ENCODE results near the gene SAP30BP. TPM values are rescaled to one million over a fixed set of nuclear protein-coding genes. Genes with fewer than 3 reads are reported as not detected.

The SAP30BP gene
- total and polyA plus RNA-seq, 2 of the 13 experiments (the other 11 are each of a cell fraction or from before 2014, with no cell fraction given): 67.7 to 99.4 TPM

- TF ChIP-seq, protein P1, sequence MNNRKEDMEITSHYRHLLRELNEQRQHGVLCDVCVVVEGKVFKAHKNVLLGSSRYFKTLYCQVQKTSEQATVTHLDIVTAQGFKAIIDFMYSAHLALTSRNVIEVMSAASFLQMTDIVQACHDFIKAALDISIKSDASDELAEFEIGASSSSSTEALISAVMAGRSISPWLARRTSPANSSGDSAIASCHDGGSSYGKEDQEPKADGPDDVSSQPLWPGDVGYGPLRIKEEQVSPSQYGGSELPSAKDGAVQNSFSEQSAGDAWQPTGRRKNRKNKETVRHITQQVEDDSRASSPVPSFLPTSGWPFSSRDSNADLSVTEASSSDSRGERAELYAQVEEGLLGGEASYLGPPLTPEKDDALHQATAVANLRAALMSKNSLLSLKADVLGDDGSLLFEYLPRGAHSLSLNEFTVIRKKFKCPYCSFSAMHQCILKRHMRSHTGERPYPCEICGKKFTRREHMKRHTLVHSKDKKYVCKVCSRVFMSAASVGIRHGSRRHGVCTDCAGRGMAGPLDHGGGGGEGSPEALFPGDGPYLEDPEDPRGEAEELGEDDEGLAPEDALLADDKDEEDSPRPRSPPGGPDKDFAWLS (CRISPR knock-in tag; IDR thresholded peaks at IDR 0.05; ENCODE audit: borderline replicate concordance): no peak
- 0 out of 2 replicates have a peak, but pooled peaks have one; percentile 18 for TF ChIP-seq NR0B2 (CRISPR knock-in tag; IDR thresholded peaks at IDR 0.05)
- TF ChIP-seq ZNF724P (CRISPR knock-in tag; IDR thresholded peaks at IDR 0.05; ENCODE audit: borderline replicate concordance): peak; percentile 85
- TF ChIP-seq, protein P2, sequence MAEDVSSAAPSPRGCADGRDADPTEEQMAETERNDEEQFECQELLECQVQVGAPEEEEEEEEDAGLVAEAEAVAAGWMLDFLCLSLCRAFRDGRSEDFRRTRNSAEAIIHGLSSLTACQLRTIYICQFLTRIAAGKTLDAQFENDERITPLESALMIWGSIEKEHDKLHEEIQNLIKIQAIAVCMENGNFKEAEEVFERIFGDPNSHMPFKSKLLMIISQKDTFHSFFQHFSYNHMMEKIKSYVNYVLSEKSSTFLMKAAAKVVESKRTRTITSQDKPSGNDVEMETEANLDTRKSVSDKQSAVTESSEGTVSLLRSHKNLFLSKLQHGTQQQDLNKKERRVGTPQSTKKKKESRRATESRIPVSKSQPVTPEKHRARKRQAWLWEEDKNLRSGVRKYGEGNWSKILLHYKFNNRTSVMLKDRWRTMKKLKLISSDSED (CRISPR knock-in tag; IDR thresholded peaks at IDR 0.05): no peak
- TF ChIP-seq ZNF292 (CRISPR knock-in tag; IDR thresholded peaks at IDR 0.05; ENCODE audit: borderline replicate concordance, low read depth): peak; percentile 52; the same call in 1 of the 2 replicates
- TF ChIP-seq HOXA5 (CRISPR knock-in tag; IDR thresholded peaks at IDR 0.05): peak; percentile 65; the same call in 1 of the 2 replicates
- 0 out of 2 replicates have a peak, but pooled peaks have one; percentile 51 for TF ChIP-seq POGZ (CRISPR knock-in tag; IDR thresholded peaks at IDR 0.05)
- TF ChIP-seq STAT5B (CRISPR knock-in tag; IDR thresholded peaks at IDR 0.05): 0 out of 2 replicates have a peak, but pooled peaks have one; percentile 7
- peak; percentile 75; the same call in 1 of the 2 replicates for TF ChIP-seq ZNF160 (CRISPR knock-in tag; IDR thresholded peaks at IDR 0.05)
- TF ChIP-seq PHF8 (CRISPR knock-in tag; IDR thresholded peaks at IDR 0.05): peak; percentile 79
- no peak for TF ChIP-seq DNMT1 (CRISPR knock-in tag; IDR thresholded peaks at IDR 0.05)
- TF ChIP-seq, protein P3, sequence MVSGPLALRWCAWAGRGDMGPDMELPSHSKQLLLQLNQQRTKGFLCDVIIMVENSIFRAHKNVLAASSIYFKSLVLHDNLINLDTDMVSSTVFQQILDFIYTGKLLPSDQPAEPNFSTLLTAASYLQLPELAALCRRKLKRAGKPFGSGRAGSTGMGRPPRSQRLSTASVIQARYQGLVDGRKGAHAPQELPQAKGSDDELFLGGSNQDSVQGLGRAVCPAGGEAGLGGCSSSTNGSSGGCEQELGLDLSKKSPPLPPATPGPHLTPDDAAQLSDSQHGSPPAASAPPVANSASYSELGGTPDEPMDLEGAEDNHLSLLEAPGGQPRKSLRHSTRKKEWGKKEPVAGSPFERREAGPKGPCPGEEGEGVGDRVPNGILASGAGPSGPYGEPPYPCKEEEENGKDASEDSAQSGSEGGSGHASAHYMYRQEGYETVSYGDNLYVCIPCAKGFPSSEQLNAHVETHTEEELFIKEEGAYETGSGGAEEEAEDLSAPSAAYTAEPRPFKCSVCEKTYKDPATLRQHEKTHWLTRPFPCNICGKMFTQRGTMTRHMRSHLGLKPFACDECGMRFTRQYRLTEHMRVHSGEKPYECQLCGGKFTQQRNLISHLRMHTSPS (CRISPR knock-in tag; IDR thresholded peaks at IDR 0.05; ENCODE audit: low read depth): peak; percentile 89
- peak; percentile 90 for TF ChIP-seq ZNF430 (CRISPR knock-in tag; IDR thresholded peaks at IDR 0.05)
- TF ChIP-seq ZNF556 (CRISPR knock-in tag; IDR thresholded peaks at IDR 0.05; ENCODE audit: borderline replicate concordance): peak; percentile 62; the same call in 1 of the 2 replicates
- 0 out of 2 replicates have a peak, but pooled peaks have one; percentile 40 for TF ChIP-seq MIXL1 (CRISPR knock-in tag; IDR thresholded peaks at IDR 0.05)
- TF ChIP-seq ARID5B (CRISPR knock-in tag; IDR thresholded peaks at IDR 0.05): peak; percentile 39
- TF ChIP-seq NFIB (CRISPR knock-in tag; IDR thresholded peaks at IDR 0.05; ENCODE audit: borderline replicate concordance): no peak
- TF ChIP-seq ZNF550 (CRISPR knock-in tag; IDR thresholded peaks at IDR 0.05; ENCODE audit: borderline replicate concordance): 0 out of 2 replicates have a peak, but pooled peaks have one; percentile 61
- TF ChIP-seq ZNF776 (CRISPR knock-in tag; IDR thresholded peaks at IDR 0.05): peak; percentile 66; the same call in 1 of the 2 replicates
Observed at GRCh38 chr17:75645889-75646637, 21.1 kb upstream of the SAP30BP start (continued).
